IMR-90 (cell line): ENCODE results near the gene MATN3. TPM values are rescaled to one million over a fixed set of nuclear protein-coding genes. Genes with fewer than 3 reads are reported as not detected.

Experiments used
- ATAC-seq: fragments of 200-7000 bp; cut with Tn5 transposase; 2 replicates; pipeline ENCODE4 v1.9.1; 2020; ENCODE audit warnings: low read depth, mild to moderate bottlenecking, moderate library complexity
- BruUV-seq: library from RNA; stranded (reverse); fragments of 400-500 nt; replicated peaks from 2 replicates; lab custom pipeline; 2021; lab: Mats Ljungman, UMichigan
- CTCF ChIA-PET: fragments of 300-600 bp; formaldehyde crosslinking; extraction: SDS; loops from one replicate; lab custom pipeline; 2021; ENCODE audit warnings: antibody characterized with exemption; lab: Yijun Ruan, JAX
- POLR2A ChIA-PET: fragments of 300-600 bp; sonication (Branson Sonifier 250); formaldehyde crosslinking; loops from one replicate; lab custom pipeline; 2022; ENCODE audit warnings: antibody characterized with exemption; ENCODE audit not compliant: unreplicated experiment; lab: Charles Lee
- DNase-seq: peaks from one replicate; pipeline ENCODE4 v3.0.0; 2013
- H2AFZ ChIP-seq: replicated peaks from 2 replicates; pipeline ENCODE3; 2013; ENCODE audit warnings: low read length, mild to moderate bottlenecking; ENCODE audit not compliant: poor library complexity
- H2AK5ac ChIP-seq: 2 replicates; pipeline ENCODE4 v1.6.1; 2013; ENCODE audit warnings: low read depth, low read length, inconsistent platforms
- H2AK9ac ChIP-seq: replicated peaks from 2 replicates; pipeline ENCODE3; 2013; ENCODE audit warnings: mild to moderate bottlenecking, low read depth, low read length, moderate library complexity; ENCODE audit not compliant: poor library complexity
- H2BK120ac ChIP-seq: 2 replicates; pipeline ENCODE4 v1.6.1; 2013; ENCODE audit warnings: low read depth, low read length, inconsistent platforms
- H2BK15ac ChIP-seq: 3 replicates; pipeline ENCODE4 v1.6.1; 2013; ENCODE audit warnings: low read depth, low read length, inconsistent platforms
- H2BK20ac ChIP-seq: 2 replicates; pipeline ENCODE4 v1.6.1; 2013; ENCODE audit warnings: low read depth, mild to moderate bottlenecking, inconsistent platforms, low read length, moderate library complexity
- H2BK5ac ChIP-seq: 2 replicates; pipeline ENCODE4 v1.6.1; 2013; ENCODE audit warnings: mild to moderate bottlenecking, low read depth, low read length, inconsistent platforms; ENCODE audit not compliant: poor library complexity, severe bottlenecking
- H3K14ac ChIP-seq: replicated peaks from 2 replicates; pipeline ENCODE4 v1.6.1; 2013; ENCODE audit warnings: low read depth, low read length, inconsistent platforms
- H3K18ac ChIP-seq: 2 replicates; pipeline ENCODE4 v1.6.1; 2013; ENCODE audit warnings: low read depth, low read length, control low read depth
- H3K23ac ChIP-seq: 2 replicates; pipeline ENCODE4 v1.6.1; 2013; ENCODE audit warnings: low read depth, low read length, inconsistent platforms
- H3K27ac ChIP-seq: 2 replicates; pipeline ENCODE4 v1.5.1; 2013; ENCODE audit warnings: mild to moderate bottlenecking, control low read depth, low read length; ENCODE audit not compliant: insufficient read depth
- H3K27me3 ChIP-seq: 2 replicates; pipeline ENCODE4 v1.6.1; 2013; ENCODE audit warnings: low read length; ENCODE audit not compliant: control insufficient read depth, insufficient read depth
- H3K36me3 ChIP-seq: 2 replicates; pipeline ENCODE4 v1.6.1; 2013; ENCODE audit warnings: low read length, mixed read lengths; ENCODE audit not compliant: control insufficient read depth, insufficient read depth
- H3K4ac ChIP-seq: 2 replicates; pipeline ENCODE4 v1.6.1; 2013; ENCODE audit warnings: low read depth, low read length, inconsistent platforms
- H3K4me1 ChIP-seq: 2 replicates; pipeline ENCODE4 v1.6.1; 2013; ENCODE audit warnings: low read length, mixed read lengths; ENCODE audit not compliant: control insufficient read depth, insufficient read depth
- H3K4me2 ChIP-seq: 2 replicates; pipeline ENCODE4 v1.6.1; 2013; ENCODE audit warnings: low read depth, mild to moderate bottlenecking, control low read depth, low read length, moderate library complexity
- H3K4me3 ChIP-seq: 2 replicates; pipeline ENCODE4 v1.5.1; 2013; ENCODE audit warnings: low read depth, mild to moderate bottlenecking, control low read depth, low read length, moderate library complexity; ENCODE audit not compliant: insufficient read depth
- H3K56ac ChIP-seq: 2 replicates; pipeline ENCODE4 v1.6.1; 2013; ENCODE audit warnings: low read length, inconsistent platforms; ENCODE audit not compliant: insufficient read depth; ENCODE audit errors: extremely low read depth
- H3K79me1 ChIP-seq, 2 experiments: 2 replicates each; pipeline ENCODE4 v1.6.1; 2013; ENCODE audit warnings: low read length in 2 of 2, inconsistent platforms in 1 of 2, low read depth in 1 of 2
- H3K9ac ChIP-seq: 2 replicates; pipeline ENCODE4 v1.6.1; 2013; ENCODE audit warnings: low read depth, low read length, control low read depth
- H3K9me1 ChIP-seq: 2 replicates; pipeline ENCODE4 v1.6.1; 2013; ENCODE audit warnings: low read length, inconsistent platforms; ENCODE audit not compliant: insufficient read depth
- H3K9me3 ChIP-seq: 2 replicates; pipeline ENCODE4 v1.6.1; 2013; ENCODE audit warnings: low read length; ENCODE audit not compliant: control insufficient read depth, insufficient read depth
- H4K20me1 ChIP-seq: 2 replicates; pipeline ENCODE4 v1.6.1; 2013; ENCODE audit warnings: low read length, inconsistent platforms; ENCODE audit not compliant: insufficient read depth
- H4K5ac ChIP-seq: 2 replicates; pipeline ENCODE4 v1.6.1; 2013; ENCODE audit warnings: mild to moderate bottlenecking, low read depth, low read length, control low read depth
- H4K8ac ChIP-seq, 2 experiments: 2 replicates each; pipeline ENCODE4 v1.6.1; 2013; ENCODE audit warnings: low read depth in 2 of 2, low read length in 2 of 2, control low read depth in 1 of 2, inconsistent platforms in 1 of 2
- H4K91ac ChIP-seq: 2 replicates; pipeline ENCODE4 v1.6.1; 2013; ENCODE audit warnings: low read depth, low read length, inconsistent platforms; ENCODE audit not compliant: insufficient read depth
- CEBPB ChIP-seq: IDR thresholded peaks from 2 replicates; pipeline ENCODE4 v1.6.1; 2012; ENCODE audit warnings: low read depth, low read length, improper control_type of control experiment
- FOS ChIP-seq: fragments of 150-350 bp; IDR thresholded peaks from 2 replicates; pipeline ENCODE4 v1.6.1; 2016; ENCODE audit warnings: low read depth, low read length
- RAD21 ChIP-seq: IDR thresholded peaks from 2 replicates; pipeline ENCODE4 v1.6.1; 2012; ENCODE audit warnings: low read length, improper control_type of control experiment
- WGBS, 2 experiments: methylation state at CpG; one replicate each; pipeline versions ENCODE4 v1.1.5 to v1.1.7; 2013; ENCODE audit warnings: missing lambda C conversion rate in 2 of 2; ENCODE audit not compliant: insufficient read length in 1 of 2; ENCODE audit errors: extremely low coverage in 2 of 2; 5-methylcytosine and 5-hydroxymethylcytosine counted together
- dilution Hi-C: fragments of 300-500 bp; cut with HindIII; formaldehyde crosslinking; loops from one replicate; pipeline ENCODE4 v1.14.3; 2018; ENCODE audit warnings: low sequenced_read_pairs; ENCODE audit not compliant: unreplicated experiment
- in situ Hi-C: fragments of 300-500 bp; cut with MboI; formaldehyde crosslinking; loops from 3 replicates; pipeline ENCODE4 v1.14.3; 2019; ENCODE audit warnings: low sequenced_read_pairs, inconsistent platforms, mixed read lengths
- intact Hi-C: fragments of 100-400 bp; cut with micrococcal nuclease; formaldehyde crosslinking; loops from 2 replicates; pipeline ENCODE4 v1.10.0; 2022
- polyA plus RNA-seq, 3 experiments: library from polyadenylated mRNA; depleted of rRNA; stranded (reverse); fragments of >200 nt; gene quantifications; 2 replicates each; pipeline ENCODE4 v1.2.3, GENCODE V29; 2012; ENCODE audit warnings: low replicate concordance in 1 of 3
- total RNA-seq: library from RNA; depleted of rRNA; stranded (reverse); fragments of >200 nt; gene quantifications from 2 replicates; pipeline ENCODE4 v1.2.3, GENCODE V29; 2012
- TF ChIP-seq, protein P1 (sequence below): fragments of 150-350 bp; IDR thresholded peaks from 2 replicates; pipeline ENCODE4 v1.6.1; 2016; ENCODE audit warnings: low read depth, mild to moderate bottlenecking, low read length, moderate library complexity, borderline replicate concordance
- TF ChIP-seq, protein P2 (sequence below): conservative IDR thresholded peaks from 2 replicates; pipeline ENCODE4 v1.5.1; 2012; ENCODE audit warnings: mild to moderate bottlenecking, low read depth, low read length, improper control_type of control experiment

MATN3 gene
- total and polyA plus RNA-seq, 2 of the 4 experiments (the other 2 are of a cell fraction), result 0.90 to 3.0 TPM

DNA sequence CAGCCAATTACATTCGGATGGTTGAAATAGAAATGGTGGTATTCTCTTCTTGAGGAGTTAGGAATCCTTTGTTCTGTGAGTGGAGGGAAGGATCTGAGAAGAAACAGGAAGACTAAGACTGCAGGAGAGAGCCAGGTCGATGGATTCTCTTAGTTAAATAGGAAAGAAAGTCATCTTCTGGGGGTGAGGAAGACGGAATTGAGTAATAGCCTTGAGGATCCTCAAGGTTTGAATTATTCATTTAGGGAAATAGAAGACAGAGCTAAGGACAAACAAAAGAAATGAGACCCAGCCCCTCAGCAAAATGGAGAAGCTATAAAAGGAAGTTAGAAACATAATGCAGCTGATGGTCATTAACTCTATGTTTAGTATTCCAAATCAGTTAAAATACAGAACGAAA is 37.2 kb upstream of the MATN3 start:
- POLR2A ChIA-PET, result no interaction called here
- Histone ChIP-seq H3K27ac (peak overlapping the region; percentile 70; the same call in 1 of the 2 replicates), H3K9me3 (no peaks in the 10 kb centered on the region), H3K56ac (peak overlapping the region; percentile 90), H3K9ac (peak overlapping the region; percentile 94), H3K27me3 (no peaks in the 10 kb centered on the region), H2BK20ac (no peak overlapping the region), H2BK120ac (peak overlapping the region; percentile 24; the same call in 1 of the 2 replicates), H2AFZ (no peak overlapping the region), H3K4me3 (peak overlapping the region; percentile 77), H3K36me3 (peaks cover 6% of the 10 kb centered on the region; the same call in 1 of the 2 replicates), H4K20me1 (peaks cover 58% of the 10 kb centered on the region), H3K4ac (peak overlapping the region; percentile 32; the same call in 1 of the 2 replicates), H3K14ac (peak overlapping the region; percentile 53), H3K79me1 (peaks cover 0 to 44% of the 10 kb centered on the region in 2 experiments; a peak in 2 of 4 replicates), H4K91ac (peak overlapping the region; percentile 14; the same call in 1 of the 2 replicates), H2AK5ac (no peak overlapping the region), H2BK15ac (no peak overlapping the region), H3K23ac (peak overlapping the region; percentile 59), H3K4me1 (peaks cover 2% of the 10 kb centered on the region), H4K5ac (no peak overlapping the region), H3K18ac (peak overlapping the region; percentile 43), H2AK9ac (no peak overlapping the region), H3K9me1 (peaks cover 2% of the 10 kb centered on the region), H3K4me2 (peak overlapping the region; percentile 93), H2BK5ac (peak overlapping the region; percentile 87), H4K8ac (no peak overlapping the region; a peak in 1 of 4 replicates)
- ATAC-seq (no peak), DNase-seq (peak; percentile 37)
- dilution Hi-C loops, result no loop called here
- intact Hi-C loops, result loop anchor here (1.0 to 5.0 kb wide), 3 partner anchors 13 to 92 kb away; no protein-coding TSS in a partner anchor
- CTCF ChIA-PET, result interaction anchor here (1.8 kb wide), 1 partner anchor 44 kb away, joined by 5 read pairs; no protein-coding TSS in a partner anchor
- WGBS, 2 experiments, result 0% methylated on average over 1 of the region's 4 CpGs; no CpG with 5 or more reads in 1 of the 2 experiments
- TF ChIP-seq CEBPB (peak; percentile 18; the same call in 1 of the 2 replicates), RAD21 (no peak), FOS (no peak)
- TF ChIP-seq, protein P1, sequence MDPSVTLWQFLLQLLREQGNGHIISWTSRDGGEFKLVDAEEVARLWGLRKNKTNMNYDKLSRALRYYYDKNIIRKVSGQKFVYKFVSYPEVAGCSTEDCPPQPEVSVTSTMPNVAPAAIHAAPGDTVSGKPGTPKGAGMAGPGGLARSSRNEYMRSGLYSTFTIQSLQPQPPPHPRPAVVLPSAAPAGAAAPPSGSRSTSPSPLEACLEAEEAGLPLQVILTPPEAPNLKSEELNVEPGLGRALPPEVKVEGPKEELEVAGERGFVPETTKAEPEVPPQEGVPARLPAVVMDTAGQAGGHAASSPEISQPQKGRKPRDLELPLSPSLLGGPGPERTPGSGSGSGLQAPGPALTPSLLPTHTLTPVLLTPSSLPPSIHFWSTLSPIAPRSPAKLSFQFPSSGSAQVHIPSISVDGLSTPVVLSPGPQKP, result no peak
- TF ChIP-seq, protein P2, sequence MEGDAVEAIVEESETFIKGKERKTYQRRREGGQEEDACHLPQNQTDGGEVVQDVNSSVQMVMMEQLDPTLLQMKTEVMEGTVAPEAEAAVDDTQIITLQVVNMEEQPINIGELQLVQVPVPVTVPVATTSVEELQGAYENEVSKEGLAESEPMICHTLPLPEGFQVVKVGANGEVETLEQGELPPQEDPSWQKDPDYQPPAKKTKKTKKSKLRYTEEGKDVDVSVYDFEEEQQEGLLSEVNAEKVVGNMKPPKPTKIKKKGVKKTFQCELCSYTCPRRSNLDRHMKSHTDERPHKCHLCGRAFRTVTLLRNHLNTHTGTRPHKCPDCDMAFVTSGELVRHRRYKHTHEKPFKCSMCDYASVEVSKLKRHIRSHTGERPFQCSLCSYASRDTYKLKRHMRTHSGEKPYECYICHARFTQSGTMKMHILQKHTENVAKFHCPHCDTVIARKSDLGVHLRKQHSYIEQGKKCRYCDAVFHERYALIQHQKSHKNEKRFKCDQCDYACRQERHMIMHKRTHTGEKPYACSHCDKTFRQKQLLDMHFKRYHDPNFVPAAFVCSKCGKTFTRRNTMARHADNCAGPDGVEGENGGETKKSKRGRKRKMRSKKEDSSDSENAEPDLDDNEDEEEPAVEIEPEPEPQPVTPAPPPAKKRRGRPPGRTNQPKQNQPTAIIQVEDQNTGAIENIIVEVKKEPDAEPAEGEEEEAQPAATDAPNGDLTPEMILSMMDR, result no peak
- in situ Hi-C loops, result no loop called here
- BruUV-seq, result TSS peak; percentile 51
